Colonic mucosa (tissue), 4 donors: ENCODE results near the gene BCAS1. TPM values are rescaled to one million over a fixed set of nuclear protein-coding genes. Genes with fewer than 3 reads are reported as not detected.
"Not testable (repeated sequence)": the region's sequence is repeated elsewhere in the genome, so short reads cannot be mapped to it uniquely, and the experiment has no call there.

Source experiments
- DNase-seq: peaks from one replicate; pipeline ENCODE4 v3.0.0-alpha.2; 2020
- H3K27ac ChIP-seq: fragments of 200-600 bp; one replicate; pipeline ENCODE4 v1.8.0; 2021
- H3K27me3 ChIP-seq: fragments of 200-600 bp; one replicate; pipeline ENCODE4 v1.8.0; 2021
- H3K36me3 ChIP-seq: fragments of 200-600 bp; one replicate; pipeline ENCODE4 v1.8.0; 2021
- H3K4me1 ChIP-seq: fragments of 200-600 bp; one replicate; pipeline ENCODE4 v1.8.0; 2021; ENCODE audit warnings: mild to moderate bottlenecking
- H3K4me3 ChIP-seq: fragments of 200-600 bp; one replicate; pipeline ENCODE4 v1.8.0; 2021
- H3K9ac ChIP-seq, 2 donors: one replicate each; pipeline ENCODE4 v1.7.0; 2013; ENCODE audit warnings: control low read depth in 2 of 2, low read depth in 2 of 2, low read length in 2 of 2
- H3K9me3 ChIP-seq: fragments of 200-600 bp; one replicate; pipeline ENCODE4 v1.8.0; 2021
- intact Hi-C: fragments of 100-400 bp; cut with DNase I; formaldehyde crosslinking; loops from one replicate; pipeline ENCODE4 v1.14.1; 2022
- total RNA-seq, 2 donors: library from RNA; stranded (reverse); fragmentation: NEBNext Ultra II Directional in 1 of 2; extraction: Animal tissue kit (Norgen Biotek cat#: 25700) in 1 of 2; gene quantifications; one replicate each; pipeline ENCODE4 v1.2.1, GENCODE V29; 2021
- TF ChIP-seq, protein P1 (sequence below): fragments of 200-600 bp; IDR thresholded peaks from one replicate; pipeline ENCODE4 v1.8.0; 2022; ENCODE audit warnings: antibody characterized with exemption, mild to moderate bottlenecking
- donor health status: healthy.
- donor health status: DM: no; HTN: no; CAD: no.
- donor health status: DM: no; HTN: no; CAD: no.

The BCAS1 gene
- total RNA-seq, 2 donors from 2014 or later, result 67.9 to 154 TPM

DNA sequence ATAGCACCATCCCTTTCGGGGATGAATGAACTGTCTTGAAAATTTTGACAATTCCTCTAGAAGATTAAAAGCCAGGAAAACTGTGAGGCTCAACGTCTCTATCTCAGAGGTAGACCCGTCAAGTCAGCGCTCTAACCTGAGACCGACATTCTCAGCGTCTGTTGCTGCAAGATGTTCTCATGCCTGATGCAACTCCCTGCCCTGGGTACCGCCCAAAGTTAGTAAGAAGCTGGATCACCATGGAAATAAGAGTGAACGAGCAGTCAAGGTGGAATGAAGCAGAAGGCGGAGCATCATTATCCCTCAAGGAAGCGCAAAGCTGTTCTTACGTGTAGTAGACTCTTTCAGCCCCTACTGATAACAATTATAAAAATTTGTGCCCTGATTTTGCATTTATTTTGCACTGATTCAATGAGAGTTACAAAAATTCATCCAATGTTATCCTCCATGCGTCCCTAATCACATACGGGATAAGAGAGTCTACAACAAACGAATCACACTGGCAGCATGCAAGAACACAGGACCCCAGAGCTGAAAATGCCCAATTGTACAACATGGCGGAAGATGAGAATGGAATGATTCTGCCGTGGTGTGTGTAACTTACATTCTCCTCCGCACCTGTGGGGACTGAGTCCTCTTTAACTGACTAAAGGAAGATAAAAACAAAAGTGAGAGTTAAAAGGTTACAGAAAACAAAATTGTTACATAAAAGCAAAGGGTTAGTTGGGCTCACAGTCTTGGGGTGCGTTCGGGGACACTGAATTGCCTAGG is 95.4 kb downstream of the BCAS1 start:
- intact Hi-C loops, result no loop called here
- Histone ChIP-seq H3K4me3 (no peak overlapping the region), H3K9ac (no peak overlapping the region), H3K9me3 (no peaks in the 10 kb centered on the region), H3K27ac (no peak overlapping the region), H3K4me1 (no peaks in the 10 kb centered on the region), H3K36me3 (no peaks in the 10 kb centered on the region), H3K27me3 (no peaks in the 10 kb centered on the region)
- no peak for DNase-seq
- TF ChIP-seq, protein P1, sequence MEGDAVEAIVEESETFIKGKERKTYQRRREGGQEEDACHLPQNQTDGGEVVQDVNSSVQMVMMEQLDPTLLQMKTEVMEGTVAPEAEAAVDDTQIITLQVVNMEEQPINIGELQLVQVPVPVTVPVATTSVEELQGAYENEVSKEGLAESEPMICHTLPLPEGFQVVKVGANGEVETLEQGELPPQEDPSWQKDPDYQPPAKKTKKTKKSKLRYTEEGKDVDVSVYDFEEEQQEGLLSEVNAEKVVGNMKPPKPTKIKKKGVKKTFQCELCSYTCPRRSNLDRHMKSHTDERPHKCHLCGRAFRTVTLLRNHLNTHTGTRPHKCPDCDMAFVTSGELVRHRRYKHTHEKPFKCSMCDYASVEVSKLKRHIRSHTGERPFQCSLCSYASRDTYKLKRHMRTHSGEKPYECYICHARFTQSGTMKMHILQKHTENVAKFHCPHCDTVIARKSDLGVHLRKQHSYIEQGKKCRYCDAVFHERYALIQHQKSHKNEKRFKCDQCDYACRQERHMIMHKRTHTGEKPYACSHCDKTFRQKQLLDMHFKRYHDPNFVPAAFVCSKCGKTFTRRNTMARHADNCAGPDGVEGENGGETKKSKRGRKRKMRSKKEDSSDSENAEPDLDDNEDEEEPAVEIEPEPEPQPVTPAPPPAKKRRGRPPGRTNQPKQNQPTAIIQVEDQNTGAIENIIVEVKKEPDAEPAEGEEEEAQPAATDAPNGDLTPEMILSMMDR, result no peak

DNA sequence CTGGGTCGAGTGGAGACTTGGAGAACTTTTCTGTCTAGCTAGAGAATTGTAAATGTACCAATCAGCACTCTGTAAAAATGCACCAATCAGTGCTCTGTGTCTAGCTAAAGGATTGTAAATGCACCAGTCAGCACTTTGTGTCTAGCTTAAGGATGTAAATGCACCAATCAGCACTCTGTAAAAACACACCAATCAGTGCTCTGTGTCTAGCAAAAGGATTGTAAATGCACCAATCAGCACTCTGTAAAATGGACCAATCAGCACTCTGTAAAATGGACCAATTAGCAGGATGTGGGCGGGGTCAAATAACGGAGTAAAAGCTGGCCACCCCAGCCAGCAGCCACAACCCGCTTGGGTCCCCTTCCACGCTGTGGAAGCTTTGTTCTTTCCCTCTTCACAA is 96.5 kb downstream of the BCAS1 start:
- H3K27ac ChIP-seq, H3K9me3 ChIP-seq, H3K9ac ChIP-seq, H3K36me3 ChIP-seq, H3K27me3 ChIP-seq, H3K4me3 ChIP-seq, DNase-seq, H3K4me1 ChIP-seq, intact Hi-C loops: not testable (repeated sequence)

- intact Hi-C loops, result no loop called here
- H3K4me3 ChIP-seq, result no peak overlapping the region
- no peak overlapping the region for H3K9ac ChIP-seq
- H3K27me3 ChIP-seq, result no peaks in the 10 kb centered on the region
- TF ChIP-seq, protein P1, result no peak
- no peaks in the 10 kb centered on the region for H3K4me1 ChIP-seq
- H3K27ac ChIP-seq, result no peak overlapping the region
- no peaks in the 10 kb centered on the region for H3K9me3 ChIP-seq
- no peak for DNase-seq
- H3K36me3 ChIP-seq, result no peaks in the 10 kb centered on the region
These were observed 98.2 kb downstream of the BCAS1 start for GRCh38 chr20:53972179-53972578.

GRCh38 chr20:53971096-53971683 is 99.2 kb downstream of the BCAS1 start:
- H3K27ac ChIP-seq, result no peak overlapping the region
- intact Hi-C loops, result no loop called here
- no peaks in the 10 kb centered on the region for H3K4me1 ChIP-seq
- no peaks in the 10 kb centered on the region for H3K27me3 ChIP-seq
- TF ChIP-seq, protein P1, result no peak
- H3K9me3 ChIP-seq, result no peaks in the 10 kb centered on the region
- H3K9ac ChIP-seq, result no peak overlapping the region
- DNase-seq, result no peak
- no peaks in the 10 kb centered on the region for H3K36me3 ChIP-seq
- no peak overlapping the region for H3K4me3 ChIP-seq

DNA sequence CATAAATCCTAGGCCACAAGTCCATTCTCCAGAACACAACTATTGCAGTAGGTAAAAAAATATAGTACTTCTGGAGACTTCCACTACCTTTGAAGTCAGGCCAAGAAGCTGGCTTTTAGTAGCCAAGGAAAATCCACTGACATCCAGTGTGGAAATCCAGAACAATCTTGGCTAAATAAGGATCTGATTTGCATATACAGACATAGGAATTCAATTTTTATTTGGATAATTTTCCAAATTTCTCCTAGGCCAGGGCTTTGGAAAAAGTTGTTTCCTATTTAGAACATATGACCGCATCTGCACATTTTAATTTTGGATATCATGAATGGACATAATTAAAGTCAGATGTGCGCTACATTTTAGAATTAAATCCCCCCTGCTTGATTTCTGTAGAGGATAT is 100.2 kb downstream of the BCAS1 start:
- H3K4me3 ChIP-seq, result no peak overlapping the region
- no peaks in the 10 kb centered on the region for H3K36me3 ChIP-seq
- H3K4me1 ChIP-seq, result no peaks in the 10 kb centered on the region
- H3K27me3 ChIP-seq, result no peaks in the 10 kb centered on the region
- no peak overlapping the region for H3K27ac ChIP-seq
- no peaks in the 10 kb centered on the region for H3K9me3 ChIP-seq
- no peak overlapping the region for H3K9ac ChIP-seq
- intact Hi-C loops, result no loop called here
- TF ChIP-seq, protein P1, result no peak
- DNase-seq, result no peak

DNA sequence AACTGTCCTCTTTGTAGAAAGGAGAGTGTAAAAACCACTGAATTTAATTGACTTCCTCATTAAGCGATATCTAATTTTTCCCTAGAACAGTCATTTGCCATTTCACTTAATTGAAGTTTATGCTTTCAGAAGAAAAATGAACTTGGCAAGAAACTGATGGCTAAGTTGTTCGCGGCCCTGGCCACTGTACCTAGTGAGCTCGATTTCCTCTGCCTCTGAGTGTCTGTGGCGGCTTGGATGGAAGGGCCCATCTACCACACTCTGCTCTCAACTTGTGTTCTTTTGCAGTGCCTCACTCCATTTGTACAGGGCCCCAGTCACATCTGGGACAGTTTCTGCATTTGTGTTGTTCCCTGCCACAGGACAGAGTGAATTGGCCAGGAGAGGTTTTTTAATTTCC is 102.9 kb downstream of the BCAS1 start:
- no peak for DNase-seq
- Histone ChIP-seq H3K9ac (no peak overlapping the region), H3K4me3 (no peak overlapping the region), H3K27ac (no peak overlapping the region), H3K36me3 (no peaks in the 10 kb centered on the region), H3K9me3 (no peaks in the 10 kb centered on the region), H3K4me1 (no peaks in the 10 kb centered on the region), H3K27me3 (no peaks in the 10 kb centered on the region)
- TF ChIP-seq, protein P1, result no peak
- intact Hi-C loops, result no loop called here
